Neural cell (in vitro differentiated cells): ENCODE measurements around the gene CHADL. TPM values are rescaled to one million over a fixed set of nuclear protein-coding genes. Genes with fewer than 3 reads are reported as not detected.
A peak's percentile ranks its signal among the peaks of the same experiment; 100 is the strongest.

Source experiments
- H2AFZ ChIP-seq: fragments of 200-600, 300-800 bp; sonication (generic), shearing (Covaris generic); 2 replicates; pipeline ENCODE4 v1.6.0; 2014; ENCODE audit warnings: low read depth, mild to moderate bottlenecking, antibody characterized with exemption, low read length, moderate library complexity
- H3F3A ChIP-seq: fragments of 200-600 bp; shearing (Covaris generic); 2 replicates; pipeline ENCODE4 v1.6.1; 2016; ENCODE audit warnings: mild to moderate bottlenecking, moderate library complexity, mixed read lengths, antibody characterized with exemption, low read length; ENCODE audit not compliant: insufficient read depth, poor library complexity, severe bottlenecking
- H3K27ac ChIP-seq: fragments of 200-600, 300-800 bp; sonication (generic), shearing (Covaris generic); 2 replicates; pipeline ENCODE4 v1.5.1; 2014; ENCODE audit warnings: mild to moderate bottlenecking, low read length, moderate library complexity
- H3K27me3 ChIP-seq: fragments of 300-800, 200-600 bp; sonication (generic), shearing (Covaris generic); 2 replicates; pipeline ENCODE4 v1.6.0; 2014; ENCODE audit warnings: mild to moderate bottlenecking, low read depth, low read length, moderate library complexity; ENCODE audit not compliant: insufficient read depth
- H3K36me3 ChIP-seq: fragments of 300-800, 200-600 bp; sonication (generic), shearing (Covaris generic); 2 replicates; pipeline ENCODE4 v1.5.1; 2014; ENCODE audit warnings: mild to moderate bottlenecking, antibody characterized with exemption, low read length, moderate library complexity; ENCODE audit not compliant: insufficient read depth
- H3K4me2 ChIP-seq: fragments of 300-800, 200-600 bp; sonication (generic), shearing (Covaris generic); 2 replicates; pipeline ENCODE4 v1.6.0; 2014; ENCODE audit warnings: mild to moderate bottlenecking, low read length
- H3K4me3 ChIP-seq: fragments of 300-800, 200-600 bp; sonication (generic), shearing (Covaris generic); 2 replicates; pipeline ENCODE4 v1.5.1; 2014; ENCODE audit warnings: mild to moderate bottlenecking, low read length, moderate library complexity
- H3K79me2 ChIP-seq: fragments of 200-600 bp; shearing (Covaris generic); replicated peaks from 2 replicates; pipeline ENCODE4 v1.6.0; 2014; ENCODE audit warnings: mild to moderate bottlenecking, low read length, moderate library complexity; ENCODE audit not compliant: insufficient read depth
- H3K9ac ChIP-seq: fragments of 300-800, 200-600 bp; sonication (generic), shearing (Covaris generic); 2 replicates; pipeline ENCODE4 v1.6.1; 2016; ENCODE audit warnings: mild to moderate bottlenecking, low read length, mixed read lengths
- H3K9me2 ChIP-seq: fragments of 200-600 bp; shearing (Covaris generic); 2 replicates; pipeline ENCODE4 v1.6.1; 2016; ENCODE audit warnings: mild to moderate bottlenecking, low read length, mixed read lengths; ENCODE audit not compliant: insufficient read depth
- H3K9me3 ChIP-seq: fragments of 200-600, 300-800 bp; sonication (generic), shearing (Covaris generic); 2 replicates; pipeline ENCODE4 v1.6.1; 2016; ENCODE audit warnings: mild to moderate bottlenecking, mixed run types, low read length, moderate library complexity, mixed read lengths
- H4K20me1 ChIP-seq: fragments of 200-600 bp; shearing (Covaris generic); 2 replicates; pipeline ENCODE4 v1.6.1; 2016; ENCODE audit warnings: mild to moderate bottlenecking, mixed run types; ENCODE audit not compliant: insufficient read depth
- EP300 ChIP-seq: fragments of 450-650 bp; conservative IDR thresholded peaks from 2 replicates; pipeline ENCODE4 v1.6.1; 2014; ENCODE audit warnings: antibody characterized with exemption, mild to moderate bottlenecking, moderate library complexity; ENCODE audit not compliant: poor library complexity, severe bottlenecking
- EZH2 ChIP-seq: fragments of 200-600, 300-800 bp; shearing (Covaris generic), sonication (generic); IDR thresholded peaks from 2 replicates; pipeline ENCODE4 v1.6.1; 2014; ENCODE audit warnings: antibody characterized with exemption, low read length, borderline replicate concordance, mild to moderate bottlenecking; ENCODE audit not compliant: insufficient read depth, poor library complexity, severe bottlenecking
- MXI1 ChIP-seq: fragments of 450-650 bp; conservative IDR thresholded peaks from 2 replicates; pipeline ENCODE4 v1.6.1; 2014; ENCODE audit warnings: antibody characterized with exemption, mild to moderate bottlenecking; ENCODE audit not compliant: poor library complexity, severe bottlenecking
- POLR2AphosphoS5 ChIP-seq: IDR thresholded peaks from 2 replicates; pipeline ENCODE4 v1.6.1; 2012
- RAD21 ChIP-seq: fragments of 450-650 bp; conservative IDR thresholded peaks from 2 replicates; pipeline ENCODE4 v1.6.1; 2014; ENCODE audit warnings: antibody characterized with exemption, mild to moderate bottlenecking, moderate library complexity
- SMC3 ChIP-seq: fragments of 450-650 bp; conservative IDR thresholded peaks from 2 replicates; pipeline ENCODE4 v1.6.1; 2014; ENCODE audit warnings: antibody characterized with exemption, mild to moderate bottlenecking, moderate library complexity; ENCODE audit not compliant: poor library complexity
- TAF1 ChIP-seq: IDR thresholded peaks from 2 replicates; pipeline ENCODE4 v1.6.1; 2012; ENCODE audit warnings: low read depth
- polyA plus RNA-seq: library from polyadenylated mRNA; depleted of rRNA; stranded (reverse); fragments of >200 nt; gene quantifications from 2 replicates; pipeline ENCODE4 v1.2.3, GENCODE V29; 2014
- TF ChIP-seq, protein P1 (sequence below): fragments of 450-650 bp; IDR thresholded peaks from 2 replicates; pipeline ENCODE4 v1.5.1; 2014; ENCODE audit warnings: antibody characterized with exemption, mild to moderate bottlenecking, moderate library complexity; ENCODE audit not compliant: poor library complexity, severe bottlenecking
- TF ChIP-seq, protein P2 (sequence below): IDR thresholded peaks from 2 replicates; pipeline ENCODE4 v1.6.1; 2012; ENCODE audit warnings: borderline replicate concordance

The CHADL gene
- polyA plus RNA-seq, 1 donor from 2014 or later, result 0.22 TPM

DNA sequence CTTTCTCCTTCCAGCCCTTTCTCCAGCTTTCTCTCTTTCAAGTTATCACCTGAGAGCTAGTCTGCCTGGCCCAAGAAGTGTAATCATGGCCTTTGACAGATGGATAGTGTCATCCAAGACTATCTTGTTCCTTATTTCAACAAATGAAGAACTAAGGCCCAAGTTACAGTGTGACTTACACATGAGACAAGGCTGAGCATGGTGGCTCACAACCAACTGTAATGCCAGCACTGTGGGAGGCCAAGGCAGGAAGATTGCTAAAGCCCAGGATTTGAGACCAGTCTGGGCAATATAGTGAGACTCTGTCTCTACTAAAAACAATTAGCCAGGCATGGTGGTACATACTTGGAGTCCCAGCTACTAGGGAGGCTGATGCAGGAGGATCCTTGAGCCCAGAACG is 48.9 kb upstream of the CHADL start (continued):
- TF ChIP-seq, protein P1, sequence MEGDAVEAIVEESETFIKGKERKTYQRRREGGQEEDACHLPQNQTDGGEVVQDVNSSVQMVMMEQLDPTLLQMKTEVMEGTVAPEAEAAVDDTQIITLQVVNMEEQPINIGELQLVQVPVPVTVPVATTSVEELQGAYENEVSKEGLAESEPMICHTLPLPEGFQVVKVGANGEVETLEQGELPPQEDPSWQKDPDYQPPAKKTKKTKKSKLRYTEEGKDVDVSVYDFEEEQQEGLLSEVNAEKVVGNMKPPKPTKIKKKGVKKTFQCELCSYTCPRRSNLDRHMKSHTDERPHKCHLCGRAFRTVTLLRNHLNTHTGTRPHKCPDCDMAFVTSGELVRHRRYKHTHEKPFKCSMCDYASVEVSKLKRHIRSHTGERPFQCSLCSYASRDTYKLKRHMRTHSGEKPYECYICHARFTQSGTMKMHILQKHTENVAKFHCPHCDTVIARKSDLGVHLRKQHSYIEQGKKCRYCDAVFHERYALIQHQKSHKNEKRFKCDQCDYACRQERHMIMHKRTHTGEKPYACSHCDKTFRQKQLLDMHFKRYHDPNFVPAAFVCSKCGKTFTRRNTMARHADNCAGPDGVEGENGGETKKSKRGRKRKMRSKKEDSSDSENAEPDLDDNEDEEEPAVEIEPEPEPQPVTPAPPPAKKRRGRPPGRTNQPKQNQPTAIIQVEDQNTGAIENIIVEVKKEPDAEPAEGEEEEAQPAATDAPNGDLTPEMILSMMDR, result no peak
- no peak for TF ChIP-seq MXI1

DNA sequence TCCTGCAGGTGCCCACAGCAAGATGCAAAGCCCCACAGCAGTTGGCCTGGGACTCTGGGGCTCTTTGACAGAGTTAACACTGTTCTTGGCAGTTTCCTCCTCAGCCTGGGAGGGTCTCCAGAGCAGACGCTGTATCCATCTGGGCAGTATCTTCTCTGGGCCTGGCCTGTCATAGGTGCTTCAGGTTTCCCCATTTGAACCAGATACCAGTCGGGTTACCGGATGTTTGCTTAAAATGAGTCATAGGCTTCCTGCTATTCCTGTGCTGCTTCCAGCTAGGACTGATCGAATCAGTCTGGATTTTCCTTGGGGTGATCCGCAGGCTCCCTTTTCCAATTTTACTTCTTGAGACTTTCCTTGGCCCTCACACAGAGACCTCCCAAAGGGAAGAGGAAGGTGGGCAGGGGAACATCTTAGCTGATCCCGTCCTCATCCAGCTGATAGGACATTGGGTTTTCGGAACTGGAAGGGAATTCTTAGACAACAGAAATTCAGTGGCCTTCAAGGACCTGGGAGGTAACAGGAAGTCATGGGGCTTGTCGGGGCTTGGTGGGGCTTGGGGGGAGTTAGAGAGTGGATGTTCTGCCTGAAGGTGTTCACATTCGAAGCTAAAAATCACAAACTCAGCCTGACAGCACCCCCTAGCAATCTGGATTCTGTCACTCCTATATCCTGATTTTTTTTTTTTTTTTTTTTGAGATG is 47.7 kb upstream of the CHADL start:
- no peak for TF ChIP-seq EP300
- TF ChIP-seq MXI1, result no peak
- TF ChIP-seq, protein P1, result no peak
- TF ChIP-seq RAD21, result no peak
- Histone ChIP-seq H3K36me3 (no peaks in the 10 kb centered on the region), H3K4me2 (no peak overlapping the region), H3K9me3 (no peaks in the 10 kb centered on the region), H3K79me2 (peaks cover 10% of the 10 kb centered on the region), H2AFZ (no peak overlapping the region), H3K27me3 (no peaks in the 10 kb centered on the region), H3K4me3 (no peak overlapping the region), H4K20me1 (no peaks in the 10 kb centered on the region), H3K27ac (no peak overlapping the region), H3K9ac (no peak overlapping the region), H3K9me2 (no peaks in the 10 kb centered on the region), H3F3A (no peaks in the 10 kb centered on the region)

DNA sequence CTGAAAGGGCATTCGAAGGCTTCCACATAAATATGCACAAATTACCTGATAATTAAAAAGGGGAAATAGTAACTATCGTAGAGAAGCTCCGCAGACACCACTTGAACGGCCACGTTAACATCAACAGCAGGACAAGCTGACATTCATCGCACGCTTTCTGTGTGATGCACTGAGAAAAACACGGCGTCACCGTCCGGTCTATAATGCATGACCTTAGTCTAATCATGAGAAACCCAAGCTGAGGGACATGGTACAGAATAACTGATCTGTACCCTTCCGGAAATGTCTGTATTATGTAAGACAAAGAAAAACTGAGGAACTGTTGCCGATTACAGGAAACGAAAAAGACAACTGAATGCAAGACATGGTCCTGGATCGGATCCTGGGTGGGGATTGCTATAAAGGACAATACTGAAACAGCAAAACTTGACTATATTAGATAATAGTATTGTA is 45.9 kb upstream of the CHADL start:
- Histone ChIP-seq H3K9me2 (no peaks in the 10 kb centered on the region), H3K4me3 (peak overlapping the region; percentile 87), H3K79me2 (peaks cover 11% of the 10 kb centered on the region), H3F3A (no peaks in the 10 kb centered on the region), H2AFZ (peak overlapping the region; percentile 31), H3K27ac (no peak overlapping the region), H3K27me3 (no peaks in the 10 kb centered on the region), H3K9me3 (no peaks in the 10 kb centered on the region), H3K9ac (no peak overlapping the region), H3K36me3 (no peaks in the 10 kb centered on the region), H3K4me2 (peak overlapping the region; percentile 63), H4K20me1 (no peaks in the 10 kb centered on the region)
- TF ChIP-seq SMC3 (no peak), EP300 (no peak), MXI1 (no peak), EZH2 (no peak), TAF1 (no peak), RAD21 (no peak), POLR2AphosphoS5 (no peak)
- TF ChIP-seq, protein P1, result no peak
- TF ChIP-seq, protein P2, sequence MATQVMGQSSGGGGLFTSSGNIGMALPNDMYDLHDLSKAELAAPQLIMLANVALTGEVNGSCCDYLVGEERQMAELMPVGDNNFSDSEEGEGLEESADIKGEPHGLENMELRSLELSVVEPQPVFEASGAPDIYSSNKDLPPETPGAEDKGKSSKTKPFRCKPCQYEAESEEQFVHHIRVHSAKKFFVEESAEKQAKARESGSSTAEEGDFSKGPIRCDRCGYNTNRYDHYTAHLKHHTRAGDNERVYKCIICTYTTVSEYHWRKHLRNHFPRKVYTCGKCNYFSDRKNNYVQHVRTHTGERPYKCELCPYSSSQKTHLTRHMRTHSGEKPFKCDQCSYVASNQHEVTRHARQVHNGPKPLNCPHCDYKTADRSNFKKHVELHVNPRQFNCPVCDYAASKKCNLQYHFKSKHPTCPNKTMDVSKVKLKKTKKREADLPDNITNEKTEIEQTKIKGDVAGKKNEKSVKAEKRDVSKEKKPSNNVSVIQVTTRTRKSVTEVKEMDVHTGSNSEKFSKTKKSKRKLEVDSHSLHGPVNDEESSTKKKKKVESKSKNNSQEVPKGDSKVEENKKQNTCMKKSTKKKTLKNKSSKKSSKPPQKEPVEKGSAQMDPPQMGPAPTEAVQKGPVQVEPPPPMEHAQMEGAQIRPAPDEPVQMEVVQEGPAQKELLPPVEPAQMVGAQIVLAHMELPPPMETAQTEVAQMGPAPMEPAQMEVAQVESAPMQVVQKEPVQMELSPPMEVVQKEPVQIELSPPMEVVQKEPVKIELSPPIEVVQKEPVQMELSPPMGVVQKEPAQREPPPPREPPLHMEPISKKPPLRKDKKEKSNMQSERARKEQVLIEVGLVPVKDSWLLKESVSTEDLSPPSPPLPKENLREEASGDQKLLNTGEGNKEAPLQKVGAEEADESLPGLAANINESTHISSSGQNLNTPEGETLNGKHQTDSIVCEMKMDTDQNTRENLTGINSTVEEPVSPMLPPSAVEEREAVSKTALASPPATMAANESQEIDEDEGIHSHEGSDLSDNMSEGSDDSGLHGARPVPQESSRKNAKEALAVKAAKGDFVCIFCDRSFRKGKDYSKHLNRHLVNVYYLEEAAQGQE, result no peak
